ENCODE measurements around the gene PHLDA2. TPM values are rescaled to one million over a fixed set of nuclear protein-coding genes. Genes with fewer than 3 reads are reported as not detected.

The PHLDA2 gene
- total and polyA plus RNA-seq, 2 donors (not counting 3 experiments of a cell fraction or from before 2014, with no cell fraction given): 38.5 to 44.5 TPM

DNA sequence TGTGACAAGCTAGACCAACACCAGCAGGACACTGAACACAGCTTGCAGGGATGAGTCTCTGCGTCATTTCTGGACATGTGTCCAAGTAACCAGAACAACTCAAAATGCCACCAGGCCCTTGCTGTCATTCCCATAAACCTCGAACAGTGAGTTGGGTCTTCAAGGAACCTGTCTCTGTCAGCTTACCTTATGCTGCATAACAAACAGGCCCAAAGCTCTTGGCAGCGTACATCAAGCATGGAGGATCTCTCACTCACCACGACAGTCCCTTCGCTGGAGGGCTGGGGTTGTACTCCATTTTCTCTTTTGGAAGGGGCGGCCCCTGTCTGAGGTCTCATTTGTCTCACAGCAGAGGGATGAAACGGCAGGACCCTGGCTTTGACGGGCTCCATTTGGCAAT is 50.4 kb downstream of the PHLDA2 start:
- peaks cover 3 to 10% of the 10 kb centered on the region in 2 experiments for H3K27me3 ChIP-seq (ENCODE audit: control insufficient read depth in 2 of 2, insufficient read depth in 2 of 2, low read length in 2 of 2)
- dilution Hi-C loops (cut with MboI; ENCODE audit: extremely low pct_ligation_motif_present, low sequenced_read_pairs): no loop called here
- H3K9me1 ChIP-seq (replicated peaks; ENCODE audit: control insufficient read depth, extremely low read depth, insufficient read depth, low read length): no peaks in the 10 kb centered on the region
- H3K36me3 ChIP-seq (ENCODE audit: control insufficient read depth in 2 of 2, extremely low read depth in 1 of 2, insufficient read depth in 2 of 2, low read length in 2 of 2): no peaks in the 10 kb centered on the region
- no peak overlapping the region for H3K4me3 ChIP-seq (replicated peaks in 1 of 3; ENCODE audit: insufficient read depth in 1 of 3, low read depth in 1 of 3, low read length in 3 of 3)
- H2AFZ ChIP-seq (ENCODE audit: low read depth, low read length): no peak overlapping the region
- FAIRE-seq (no peak), DNase-seq (ENCODE audit: low read depth, low spot score) (no peak)
- peaks cover 1% of the 10 kb centered on the region for H3K4me1 ChIP-seq (ENCODE audit: control insufficient read depth, extremely low read depth, insufficient read depth, low read length)
- H3K9ac ChIP-seq (replicated peaks; ENCODE audit: extremely low read depth, insufficient read depth, low read length): no peak overlapping the region
- no TSS peak for BruUV-seq (replicated peaks)
- no peaks in the 10 kb centered on the region for H3K79me2 ChIP-seq (ENCODE audit: control insufficient read depth, insufficient read depth, low read length)
- no peaks in the 10 kb centered on the region for H4K20me1 ChIP-seq (replicated peaks; ENCODE audit: control insufficient read depth, extremely low read depth, insufficient read depth, low read length)
- ChIA-PET CTCF (interaction anchor here (0.8 to 16.2 kb wide), 3 partner anchors 9 to 345 kb away, joined by 3 to 711 read pairs (median 4); no protein-coding TSS in a partner anchor), POLR2A (no interaction called here)
- no peaks in the 10 kb centered on the region for H3K9me3 ChIP-seq (replicated peaks; ENCODE audit: control insufficient read depth, insufficient read depth, low read length)
- intact Hi-C loops (cut with micrococcal nuclease): no loop called here
- no peak overlapping the region for H3K27ac ChIP-seq (ENCODE audit: insufficient read depth, low read depth, low read length)
- H3K4me2 ChIP-seq (ENCODE audit: insufficient read depth, low read length): no peak overlapping the region
- TF ChIP-seq FOS (IDR thresholded peaks at IDR 0.05; ENCODE audit: borderline replicate concordance, insufficient read depth, low read length) (no peak), EZH2 (IDR thresholded peaks at IDR 0.05; ENCODE audit: borderline replicate concordance, low read depth, low read length, severe bottlenecking) (no peak), POLR2AphosphoS5 (IDR thresholded peaks at IDR 0.05; ENCODE audit: insufficient read depth, low read depth, low read length) (no peak), GATA2 (IDR thresholded peaks at IDR 0.05; ENCODE audit: insufficient read depth, insufficient read length, low read depth, low read length) (no peak), POLR2A (IDR thresholded peaks at IDR 0.05; ENCODE audit: low read depth, low read length) (no peak)
- TF ChIP-seq, protein P1, sequence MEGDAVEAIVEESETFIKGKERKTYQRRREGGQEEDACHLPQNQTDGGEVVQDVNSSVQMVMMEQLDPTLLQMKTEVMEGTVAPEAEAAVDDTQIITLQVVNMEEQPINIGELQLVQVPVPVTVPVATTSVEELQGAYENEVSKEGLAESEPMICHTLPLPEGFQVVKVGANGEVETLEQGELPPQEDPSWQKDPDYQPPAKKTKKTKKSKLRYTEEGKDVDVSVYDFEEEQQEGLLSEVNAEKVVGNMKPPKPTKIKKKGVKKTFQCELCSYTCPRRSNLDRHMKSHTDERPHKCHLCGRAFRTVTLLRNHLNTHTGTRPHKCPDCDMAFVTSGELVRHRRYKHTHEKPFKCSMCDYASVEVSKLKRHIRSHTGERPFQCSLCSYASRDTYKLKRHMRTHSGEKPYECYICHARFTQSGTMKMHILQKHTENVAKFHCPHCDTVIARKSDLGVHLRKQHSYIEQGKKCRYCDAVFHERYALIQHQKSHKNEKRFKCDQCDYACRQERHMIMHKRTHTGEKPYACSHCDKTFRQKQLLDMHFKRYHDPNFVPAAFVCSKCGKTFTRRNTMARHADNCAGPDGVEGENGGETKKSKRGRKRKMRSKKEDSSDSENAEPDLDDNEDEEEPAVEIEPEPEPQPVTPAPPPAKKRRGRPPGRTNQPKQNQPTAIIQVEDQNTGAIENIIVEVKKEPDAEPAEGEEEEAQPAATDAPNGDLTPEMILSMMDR (IDR thresholded peaks at IDR 0.05; ENCODE audit: extremely low read depth in 1 of 2, insufficient read depth in 1 of 2, low read depth in 1 of 2, low read length in 2 of 2): no peak

Small RNA genes lying within 50 kb of the gene (small RNA-seq; reads per million reads assigned to genes)
- 1.5 reads per million for gene SNORA54 (ENCODE audit: insufficient read depth, insufficient read length, low read depth, low replicate concordance)

Other genes with a start within 250 kb of the PHLDA2 start
- 1.5 and 1.8 TPM in 2 replicates for gene KCNQ1OT1, start 229.4 kb downstream of the PHLDA2 start, total RNA-seq
- gene KCNQ1OT1, start 229.4 kb downstream of the PHLDA2 start, polyA plus RNA-seq: 0.11 and 0.13 TPM in 2 replicates
- gene CDKN1C, start 43.6 kb downstream of the PHLDA2 start, total RNA-seq: 5.2 and 9.0 TPM in 2 replicates
- 4.1 and 6.6 TPM in 2 replicates for gene CDKN1C, start 43.6 kb downstream of the PHLDA2 start, polyA plus RNA-seq
- gene NAP1L4, start 62.9 kb upstream of the PHLDA2 start, total RNA-seq: 173 and 177 TPM in 2 replicates
- gene NAP1L4, start 62.9 kb upstream of the PHLDA2 start, polyA plus RNA-seq: 68.0 and 100.0 TPM in 2 replicates
- 66.2 and 72.3 TPM in 2 replicates for gene CARS1, start 128.0 kb upstream of the PHLDA2 start, total RNA-seq
- 32.2 and 43.5 TPM in 2 replicates for gene CARS1, start 128.0 kb upstream of the PHLDA2 start, polyA plus RNA-seq
- 30.2 and 37.7 TPM in 2 replicates for gene OSBPL5, start 235.9 kb upstream of the PHLDA2 start, total RNA-seq
- 8.6 and 8.7 TPM in 2 replicates for gene OSBPL5, start 235.9 kb upstream of the PHLDA2 start, polyA plus RNA-seq

Data from endothelial cell of umbilical vein (primary cell).